ENCODE results near the gene EPN2. TPM values are rescaled to one million over a fixed set of nuclear protein-coding genes. Genes with fewer than 3 reads are reported as not detected.

Gene EPN2
- polyA plus RNA-seq, 1 donor (not counting 4 experiments of a cell fraction or from before 2014, with no cell fraction given), result 30.2 TPM

DNA sequence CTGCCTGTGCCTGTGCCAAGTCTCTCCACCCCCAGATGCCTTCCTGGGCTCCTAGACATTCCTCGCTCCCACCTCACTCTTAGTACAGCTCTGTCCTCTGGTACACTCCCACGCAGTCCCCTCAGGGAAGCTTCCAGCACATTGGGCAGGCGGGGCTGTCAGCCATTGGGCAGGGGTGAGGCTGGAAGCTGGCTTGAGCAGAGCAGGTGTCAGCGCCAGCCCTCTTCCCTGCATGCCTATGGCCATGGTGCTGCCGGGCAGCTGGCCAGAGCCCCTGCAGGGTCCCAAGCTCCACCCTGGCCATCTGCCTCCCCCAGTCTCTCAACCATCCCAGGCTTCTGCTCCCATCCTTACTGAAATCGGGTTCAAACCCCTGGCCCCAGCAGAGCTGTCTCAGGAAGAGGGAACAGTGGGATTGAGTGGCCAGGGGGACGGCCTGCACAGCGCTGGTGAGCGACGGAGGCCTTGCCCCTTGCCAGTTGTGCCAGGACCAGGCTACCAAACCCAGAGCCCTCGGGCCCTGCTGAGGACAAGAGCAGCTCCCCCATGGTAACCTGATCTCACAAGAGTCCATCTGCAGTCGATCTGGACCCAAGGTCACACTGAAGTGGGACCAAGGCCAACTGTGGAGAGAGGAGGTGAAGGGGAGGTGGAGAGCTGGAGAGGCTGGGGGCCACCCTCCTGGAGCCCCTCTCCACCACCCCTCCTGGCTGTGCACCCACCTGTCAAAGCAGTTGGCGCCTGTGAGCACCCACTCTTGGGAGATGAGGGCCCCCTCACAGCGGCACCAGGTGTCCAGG is 127.7 kb downstream of the EPN2 start:
- no peaks in the 10 kb centered on the region for H3K27me3 ChIP-seq (ENCODE audit: control insufficient read depth, extremely low read depth, insufficient read depth, low read length)
- no peaks in the 10 kb centered on the region for H3K9me3 ChIP-seq (ENCODE audit: control insufficient read depth, low read depth, low read length)
- TF ChIP-seq EZH2 (IDR thresholded peaks at IDR 0.05; ENCODE audit: low read length), result no peak
- TF ChIP-seq, protein P1, sequence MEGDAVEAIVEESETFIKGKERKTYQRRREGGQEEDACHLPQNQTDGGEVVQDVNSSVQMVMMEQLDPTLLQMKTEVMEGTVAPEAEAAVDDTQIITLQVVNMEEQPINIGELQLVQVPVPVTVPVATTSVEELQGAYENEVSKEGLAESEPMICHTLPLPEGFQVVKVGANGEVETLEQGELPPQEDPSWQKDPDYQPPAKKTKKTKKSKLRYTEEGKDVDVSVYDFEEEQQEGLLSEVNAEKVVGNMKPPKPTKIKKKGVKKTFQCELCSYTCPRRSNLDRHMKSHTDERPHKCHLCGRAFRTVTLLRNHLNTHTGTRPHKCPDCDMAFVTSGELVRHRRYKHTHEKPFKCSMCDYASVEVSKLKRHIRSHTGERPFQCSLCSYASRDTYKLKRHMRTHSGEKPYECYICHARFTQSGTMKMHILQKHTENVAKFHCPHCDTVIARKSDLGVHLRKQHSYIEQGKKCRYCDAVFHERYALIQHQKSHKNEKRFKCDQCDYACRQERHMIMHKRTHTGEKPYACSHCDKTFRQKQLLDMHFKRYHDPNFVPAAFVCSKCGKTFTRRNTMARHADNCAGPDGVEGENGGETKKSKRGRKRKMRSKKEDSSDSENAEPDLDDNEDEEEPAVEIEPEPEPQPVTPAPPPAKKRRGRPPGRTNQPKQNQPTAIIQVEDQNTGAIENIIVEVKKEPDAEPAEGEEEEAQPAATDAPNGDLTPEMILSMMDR (optimal IDR thresholded peaks at IDR 0.05 in 1 of 3, IDR thresholded peaks at IDR 0.05 in 1 of 3, conservative IDR thresholded peaks at IDR 0.05 in 1 of 3; ENCODE audit: extremely low read depth in 1 of 3, insufficient read depth in 2 of 3, low read length in 3 of 3), result no peak
- H3K4me2 ChIP-seq (ENCODE audit: control insufficient read depth, extremely low read depth, insufficient read depth, low read depth, low read length), result no peak overlapping the region
- no peaks in the 10 kb centered on the region for H3K9me1 ChIP-seq (ENCODE audit: control insufficient read depth, extremely low read depth, insufficient read depth, low read length)
- peaks cover 2% of the 10 kb centered on the region for H3K79me2 ChIP-seq (ENCODE audit: control insufficient read depth, insufficient read depth, low read length)
- no peaks in the 10 kb centered on the region for H4K20me1 ChIP-seq (ENCODE audit: control insufficient read depth, extremely low read depth, insufficient read depth, low read length)
- no peak overlapping the region for H2AFZ ChIP-seq (ENCODE audit: control insufficient read depth, low read length)
- H3K27ac ChIP-seq (ENCODE audit: control insufficient read depth, insufficient read depth, low read length), result no peak overlapping the region
- H3K4me3 ChIP-seq (ENCODE audit: control insufficient read depth in 2 of 3, extremely low read depth in 1 of 3, insufficient read depth in 2 of 3, low read depth in 1 of 3, low read length in 3 of 3), result no peak overlapping the region
- peaks cover 12% of the 10 kb centered on the region for H3K4me1 ChIP-seq (ENCODE audit: control insufficient read depth, extremely low read depth, insufficient read depth, low read length)
- no peaks in the 10 kb centered on the region for H3K36me3 ChIP-seq (ENCODE audit: control insufficient read depth in 2 of 2, extremely low read depth in 1 of 2, insufficient read depth in 2 of 2, low read length in 2 of 2)
- DNase-seq (ENCODE audit: low read depth, low spot score), result no peak
- H3K9ac ChIP-seq (ENCODE audit: control insufficient read depth, extremely low read depth, insufficient read depth, low read length), result no peak overlapping the region
- dilution Hi-C loops (cut with MboI; ENCODE audit: extremely low pct_ligation_motif_present, low sequenced_read_pairs), result loop anchor here (5.0 to 25.0 kb wide), 2 partner anchors 92 to 297 kb away; no protein-coding TSS in a partner anchor
- no peak for FAIRE-seq

DNA sequence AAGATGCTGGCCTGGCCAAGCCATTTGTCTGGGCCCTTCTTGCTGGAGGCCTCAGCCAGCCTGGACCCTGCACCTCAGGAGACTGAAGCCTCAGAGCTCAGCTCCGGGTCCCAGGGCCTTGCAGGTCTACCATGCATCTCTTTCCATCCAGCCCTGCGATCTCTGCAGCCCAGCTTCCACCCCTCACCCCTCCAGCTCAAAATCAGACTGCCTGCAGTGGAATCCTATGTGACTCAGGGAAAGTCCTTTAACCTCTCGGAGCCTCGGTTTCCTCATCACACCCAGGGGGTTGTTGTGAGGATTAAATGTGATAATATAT is 128.3 kb downstream of the EPN2 start:
- no peaks in the 10 kb centered on the region for H4K20me1 ChIP-seq (ENCODE audit: control insufficient read depth, extremely low read depth, insufficient read depth, low read length)
- DNase-seq (ENCODE audit: low read depth, low spot score) (no peak), FAIRE-seq (no peak)
- H3K4me2 ChIP-seq (ENCODE audit: control insufficient read depth, extremely low read depth, insufficient read depth, low read depth, low read length), result no peak overlapping the region
- H3K27me3 ChIP-seq (ENCODE audit: control insufficient read depth, extremely low read depth, insufficient read depth, low read length), result no peaks in the 10 kb centered on the region
- no peak overlapping the region for H2AFZ ChIP-seq (ENCODE audit: control insufficient read depth, low read length)
- no peak overlapping the region for H3K27ac ChIP-seq (ENCODE audit: control insufficient read depth, insufficient read depth, low read length)
- no peaks in the 10 kb centered on the region for H3K36me3 ChIP-seq (ENCODE audit: control insufficient read depth in 2 of 2, extremely low read depth in 1 of 2, insufficient read depth in 2 of 2, low read length in 2 of 2)
- H3K4me1 ChIP-seq (ENCODE audit: control insufficient read depth, extremely low read depth, insufficient read depth, low read length), result peaks cover 12% of the 10 kb centered on the region
- no peak overlapping the region for H3K9ac ChIP-seq (ENCODE audit: control insufficient read depth, extremely low read depth, insufficient read depth, low read length)
- H3K79me2 ChIP-seq (ENCODE audit: control insufficient read depth, insufficient read depth, low read length), result peaks cover 2% of the 10 kb centered on the region
- dilution Hi-C loops (cut with MboI; ENCODE audit: extremely low pct_ligation_motif_present, low sequenced_read_pairs), result loop anchor here (25.0 kb wide), 1 partner anchor 297 kb away; no protein-coding TSS in a partner anchor
- TF ChIP-seq EZH2 (IDR thresholded peaks at IDR 0.05; ENCODE audit: low read length), result no peak
- TF ChIP-seq, protein P1 (optimal IDR thresholded peaks at IDR 0.05 in 1 of 3, IDR thresholded peaks at IDR 0.05 in 1 of 3, conservative IDR thresholded peaks at IDR 0.05 in 1 of 3; ENCODE audit: extremely low read depth in 1 of 3, insufficient read depth in 2 of 3, low read length in 3 of 3), result no peak
- H3K9me1 ChIP-seq (ENCODE audit: control insufficient read depth, extremely low read depth, insufficient read depth, low read length), result no peaks in the 10 kb centered on the region
- H3K9me3 ChIP-seq (ENCODE audit: control insufficient read depth, low read depth, low read length), result no peaks in the 10 kb centered on the region
- no peak overlapping the region for H3K4me3 ChIP-seq (ENCODE audit: control insufficient read depth in 2 of 3, extremely low read depth in 1 of 3, insufficient read depth in 2 of 3, low read depth in 1 of 3, low read length in 3 of 3)

Data from keratinocyte (primary cell).